A549 (cell line): ENCODE measurements around the gene CREB5. TPM values are rescaled to one million over a fixed set of nuclear protein-coding genes. Genes with fewer than 3 reads are reported as not detected.

ENCODE experiments used
- ATAC-seq, 2 experiments: fragments of 200-7000 bp in 1 of 2; fragments of >200 bp in 1 of 2; cut with Nextera tagmentation in 1 of 2; cut with Tn5 transposase in 1 of 2; 3 replicates each; pipeline versions ENCODE4 v1.8.0 to v1.9.1; 2018 to 2020; ENCODE audit warnings: mild to moderate bottlenecking in 1 of 2, moderate library complexity in 1 of 2
- CTCF ChIA-PET: fragments of 300-600 bp; sonication (Branson Sonifier 250); formaldehyde crosslinking; extraction: SDS; loops from one replicate; lab custom pipeline; 2021; ENCODE audit warnings: antibody characterized with exemption, inconsistent platforms; lab: Yijun Ruan, JAX
- POLR2A ChIA-PET: fragments of 350-600 bp; formaldehyde crosslinking; extraction: SDS; loops from one replicate; lab custom pipeline; 2021; ENCODE audit warnings: antibody characterized with exemption, inconsistent platforms; lab: Yijun Ruan, JAX
- DNase-seq, 2 experiments: peaks; one replicate each; pipeline versions ENCODE4 v3.0.0 to v3.0.0-alpha.2; 2011 to 2016; ENCODE audit warnings: low read depth in 1 of 2, low spot score in 1 of 2
- FAIRE-seq: peaks from 2 replicates; lab custom pipeline; 2011; peaks lifted over from hg19 to GRCh38; lab: Jason Lieb, UNC
- H3K27ac ChIP-seq, 2 experiments: fragments of >200 bp; sonication (Bioruptor Twin); formaldehyde crosslinking; 3 replicates each; pipeline ENCODE4 v1.5.1; 2016 to 2017
- H3K4me1 ChIP-seq: fragments of >200 bp; sonication (Bioruptor Twin); formaldehyde crosslinking; 3 replicates; pipeline ENCODE4 v1.6.1; 2016
- H3K4me2 ChIP-seq: fragments of >200 bp; sonication (Bioruptor Twin); formaldehyde crosslinking; 3 replicates; pipeline ENCODE4 v1.6.1; 2016
- H3K4me3 ChIP-seq: fragments of >200 bp; sonication (Bioruptor Twin); formaldehyde crosslinking; 3 replicates; pipeline ENCODE4 v1.5.1; 2016
- H3K9me3 ChIP-seq: fragments of >200 bp; sonication (Bioruptor Twin); formaldehyde crosslinking; 3 replicates; pipeline ENCODE4 v1.6.1; 2016
- CBX8 ChIP-seq: fragments of 200-600 bp; sonication (generic); IDR thresholded peaks from 2 replicates; pipeline ENCODE4 v1.6.1; 2016
- CEBPB ChIP-seq, 2 experiments: fragments of >200 bp in 1 of 2; sonication (Bioruptor Twin) in 1 of 2; formaldehyde crosslinking in 1 of 2; IDR thresholded peaks; 2 replicates each; pipeline ENCODE4 v1.6.1; 2012 to 2016
- EHMT2 ChIP-seq: fragments of 200-600 bp; sonication (generic); IDR thresholded peaks from 2 replicates; pipeline ENCODE4 v1.6.1; 2016; ENCODE audit warnings: antibody characterized with exemption, low read depth, mild to moderate bottlenecking, moderate library complexity
- ESRRA ChIP-seq: fragments of 150-350 bp; IDR thresholded peaks from 2 replicates; pipeline ENCODE4 v1.6.1; 2014; ENCODE audit warnings: mild to moderate bottlenecking, low read length, borderline replicate concordance
- GATA3 ChIP-seq: IDR thresholded peaks from 2 replicates; pipeline ENCODE4 v1.6.1; 2012; ENCODE audit warnings: borderline replicate concordance
- HDAC2 ChIP-seq: fragments of 200-600 bp; sonication (generic); IDR thresholded peaks from 2 replicates; pipeline ENCODE4 v1.6.1; 2016
- HEYL ChIP-seq: fragments of 250-450 bp; sonication (Bioruptor Pico); IDR thresholded peaks from 2 replicates; pipeline ENCODE4 v1.8.0; 2021; ENCODE audit warnings: mild to moderate bottlenecking, moderate library complexity
- HOXA7 ChIP-seq: fragments of 250-450 bp; sonication (Bioruptor Pico); IDR thresholded peaks from 2 replicates; pipeline ENCODE4 v1.5.0; 2020; ENCODE audit warnings: mild to moderate bottlenecking, moderate library complexity
- JUN ChIP-seq, 2 experiments: fragments of >200 bp; sonication (Bioruptor Twin); formaldehyde crosslinking; IDR thresholded peaks; 2 replicates in 1 of 2; 3 replicates in 1 of 2; pipeline ENCODE4 v1.6.1; 2016 to 2017
- JUNB ChIP-seq: fragments of >200 bp; sonication (Bioruptor Twin); formaldehyde crosslinking; IDR thresholded peaks from 2 replicates; pipeline ENCODE4 v1.6.1; 2016
- MAFK ChIP-seq: fragments of 450-650 bp; IDR thresholded peaks from 2 replicates; pipeline ENCODE4 v1.6.1; 2014; ENCODE audit not compliant: partially characterized antibody
- NR3C1 ChIP-seq: fragments of >200 bp; sonication (Bioruptor Twin); formaldehyde crosslinking; IDR thresholded peaks from 3 replicates; pipeline ENCODE4 v1.6.1; 2017
- PHF8 ChIP-seq: fragments of 200-600 bp; sonication (generic); IDR thresholded peaks from 2 replicates; pipeline ENCODE4 v1.6.1; 2016; ENCODE audit warnings: low read depth, mild to moderate bottlenecking, antibody characterized with exemption, moderate library complexity, borderline replicate concordance
- RCOR1 ChIP-seq: fragments of 150-350 bp; IDR thresholded peaks from 2 replicates; pipeline ENCODE4 v1.6.1; 2014; ENCODE audit warnings: antibody characterized with exemption, low read length, low read depth
- SMC3 ChIP-seq: fragments of >200 bp; sonication (Bioruptor Twin); formaldehyde crosslinking; IDR thresholded peaks from 3 replicates; pipeline ENCODE4 v1.6.1; 2018; ENCODE audit warnings: inconsistent platforms
- SREBF2 ChIP-seq: fragments of 450-650 bp; IDR thresholded peaks from 2 replicates; pipeline ENCODE4 v1.6.1; 2014; ENCODE audit warnings: mild to moderate bottlenecking, moderate library complexity
- TFCP2L1 ChIP-seq: fragments of 250-450 bp; sonication (Bioruptor Pico); IDR thresholded peaks from 2 replicates; pipeline ENCODE4 v1.5.0; 2021; ENCODE audit warnings: mild to moderate bottlenecking
- ZC3H11A ChIP-seq: fragments of 450-650 bp; IDR thresholded peaks from 2 replicates; pipeline ENCODE4 v1.6.1; 2014; ENCODE audit warnings: antibody characterized with exemption, mild to moderate bottlenecking
- ZSCAN20 ChIP-seq: fragments of 250-450 bp; sonication (Bioruptor Pico); IDR thresholded peaks from 2 replicates; pipeline ENCODE4 v1.8.0; 2022; ENCODE audit warnings: mild to moderate bottlenecking, moderate library complexity
- WGBS: methylation state at CpG from one replicate; pipeline ENCODE4 v1.1.6; 2017; ENCODE audit errors: missing lambda C conversion rate; 5-methylcytosine and 5-hydroxymethylcytosine counted together
- polyA plus RNA-seq, 4 experiments: library from polyadenylated mRNA; depleted of rRNA in 3 of 4; stranded (reverse); fragments of >200 nt; fragmentation: RNase III in 1 of 4; extraction: RNeasy Plus Mini Kit Qiagen cat#74134 plus additional on column Dnase treatment in 1 of 4; gene quantifications; 2 replicates in 3 of 4; 3 replicates in 1 of 4; pipeline ENCODE4 v1.2.3, GENCODE V29; 2011 to 2017
- TF ChIP-seq, protein P1 (sequence below): IDR thresholded peaks from 2 replicates; pipeline ENCODE4 v1.6.1; 2012; ENCODE audit warnings: low read depth, borderline replicate concordance
- TF ChIP-seq, protein P2 (sequence below): IDR thresholded peaks from 2 replicates; pipeline ENCODE4 v1.6.1; 2012
- TF ChIP-seq, protein P3 (sequence below): fragments of >200 bp; sonication (Bioruptor Twin); formaldehyde crosslinking; IDR thresholded peaks from 3 replicates; pipeline ENCODE4 v1.6.1; 2016
- TF ChIP-seq, protein P4 (sequence below): fragments of 250-450 bp; sonication (Bioruptor Pico); IDR thresholded peaks from 2 replicates; pipeline ENCODE4 v1.5.0; 2020; ENCODE audit warnings: low read depth, mild to moderate bottlenecking, moderate library complexity
- TF ChIP-seq, protein P5 (sequence below): fragments of >200 bp; sonication (Bioruptor Twin); formaldehyde crosslinking; IDR thresholded peaks from 3 replicates; pipeline ENCODE4 v1.5.1; 2016
- TF ChIP-seq, protein P6 (sequence below): fragments of 250-450 bp; sonication (Bioruptor Pico); IDR thresholded peaks from 2 replicates; pipeline ENCODE4 v1.5.0; 2021; ENCODE audit warnings: mild to moderate bottlenecking, moderate library complexity, borderline replicate concordance

CREB5 gene
- polyA plus RNA-seq, 2 of the 4 experiments (the other 2 are of a cell fraction) = 0.61 to 1.5 TPM

DNA sequence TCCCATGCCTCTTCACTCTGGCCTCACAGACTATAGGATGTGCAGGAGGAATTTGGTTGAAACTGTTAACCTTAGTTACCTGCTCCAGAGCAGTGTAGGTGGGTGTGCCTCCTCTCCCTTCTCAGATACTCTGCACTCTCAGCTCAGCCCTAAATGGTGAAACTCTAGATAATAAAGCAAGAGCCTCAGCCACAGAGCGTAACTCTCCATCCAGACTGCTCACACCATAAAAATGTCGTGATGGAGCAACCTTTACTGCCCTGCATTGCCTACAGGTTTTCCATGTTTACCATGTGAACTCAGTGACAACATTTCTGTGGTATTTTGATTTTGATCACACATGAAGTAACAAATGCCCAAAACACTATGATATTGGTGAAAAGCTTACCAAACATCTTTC is 227.7 kb downstream of the CREB5 start:
- ChIA-PET POLR2A (no interaction called here), CTCF (interaction anchor here (0.6 to 1.8 kb wide), 4 partner anchors 14 to 1035 kb away, joined by 3 to 6 read pairs (median 4); no protein-coding TSS in a partner anchor)
- ATAC-seq (no peak), DNase-seq (no peak), FAIRE-seq (no peak)
- no peak overlapping the region for H3K4me3 ChIP-seq
- TF ChIP-seq RCOR1 (no peak), NR3C1 (no peak), ZC3H11A (no peak), CEBPB (IDR thresholded peaks at IDR 0.05) (no peak), ESRRA (no peak), SMC3 (no peak), JUN (IDR thresholded peaks at IDR 0.05) (no peak), CBX8 (no peak), SREBF2 (no peak), TFCP2L1 (CRISPR knock-in tag) (no peak)
- TF ChIP-seq, protein P1, sequence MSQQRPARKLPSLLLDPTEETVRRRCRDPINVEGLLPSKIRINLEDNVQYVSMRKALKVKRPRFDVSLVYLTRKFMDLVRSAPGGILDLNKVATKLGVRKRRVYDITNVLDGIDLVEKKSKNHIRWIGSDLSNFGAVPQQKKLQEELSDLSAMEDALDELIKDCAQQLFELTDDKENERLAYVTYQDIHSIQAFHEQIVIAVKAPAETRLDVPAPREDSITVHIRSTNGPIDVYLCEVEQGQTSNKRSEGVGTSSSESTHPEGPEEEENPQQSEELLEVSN = no peak
- TF ChIP-seq, protein P2, sequence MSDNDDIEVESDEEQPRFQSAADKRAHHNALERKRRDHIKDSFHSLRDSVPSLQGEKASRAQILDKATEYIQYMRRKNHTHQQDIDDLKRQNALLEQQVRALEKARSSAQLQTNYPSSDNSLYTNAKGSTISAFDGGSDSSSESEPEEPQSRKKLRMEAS = no peak
- 53% methylated on average over 2 of the region's 2 CpGs for WGBS
- H3K4me1 ChIP-seq = no peaks in the 10 kb centered on the region
- no peak overlapping the region for H3K27ac ChIP-seq
- H3K4me2 ChIP-seq = no peak overlapping the region
- H3K9me3 ChIP-seq = no peaks in the 10 kb centered on the region

DNA sequence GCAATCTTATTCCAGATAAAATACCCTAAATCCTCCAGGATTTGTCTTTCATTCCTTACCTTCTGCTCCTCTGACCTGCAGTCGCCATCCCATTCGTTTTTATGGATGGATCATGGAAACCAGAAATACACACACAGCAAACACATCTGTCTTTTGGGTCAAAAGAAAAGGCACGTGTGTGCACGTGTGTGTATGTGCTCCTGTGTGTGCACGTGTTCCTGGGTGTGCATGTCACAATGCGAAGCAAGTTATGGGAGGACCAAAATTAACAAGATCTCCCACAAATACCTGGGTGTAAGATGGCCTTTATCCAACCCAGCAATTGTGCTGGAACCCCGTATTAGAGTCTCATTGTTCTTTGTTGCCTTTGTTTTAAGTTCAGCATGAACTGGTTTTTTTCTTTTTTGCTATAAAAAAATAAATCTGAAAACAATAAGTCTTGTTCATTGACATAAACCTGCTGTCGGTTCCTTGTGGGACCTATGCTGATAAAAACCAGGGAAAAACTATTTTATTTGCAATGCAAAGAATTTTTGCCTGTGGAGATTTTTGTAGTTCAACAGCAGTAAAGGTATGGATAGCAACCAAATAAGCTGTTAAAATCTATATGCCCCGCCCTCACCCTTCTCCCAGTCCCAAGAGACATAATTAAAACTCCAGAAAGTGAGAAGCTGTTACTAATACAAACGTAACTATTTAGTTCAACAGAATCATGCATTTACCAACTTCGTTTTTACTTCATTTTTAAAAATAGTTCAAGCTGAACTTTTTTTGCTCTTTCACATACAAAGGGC is 229.6 kb downstream of the CREB5 start:
- TF ChIP-seq MAFK = no peak
- TF ChIP-seq GATA3 = no peak
- TF ChIP-seq, protein P3, sequence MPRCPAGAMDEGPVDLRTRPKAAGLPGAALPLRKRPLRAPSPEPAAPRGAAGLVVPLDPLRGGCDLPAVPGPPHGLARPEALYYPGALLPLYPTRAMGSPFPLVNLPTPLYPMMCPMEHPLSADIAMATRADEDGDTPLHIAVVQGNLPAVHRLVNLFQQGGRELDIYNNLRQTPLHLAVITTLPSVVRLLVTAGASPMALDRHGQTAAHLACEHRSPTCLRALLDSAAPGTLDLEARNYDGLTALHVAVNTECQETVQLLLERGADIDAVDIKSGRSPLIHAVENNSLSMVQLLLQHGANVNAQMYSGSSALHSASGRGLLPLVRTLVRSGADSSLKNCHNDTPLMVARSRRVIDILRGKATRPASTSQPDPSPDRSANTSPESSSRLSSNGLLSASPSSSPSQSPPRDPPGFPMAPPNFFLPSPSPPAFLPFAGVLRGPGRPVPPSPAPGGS = no peak
- no peak for TF ChIP-seq JUNB
- TF ChIP-seq, protein P4, sequence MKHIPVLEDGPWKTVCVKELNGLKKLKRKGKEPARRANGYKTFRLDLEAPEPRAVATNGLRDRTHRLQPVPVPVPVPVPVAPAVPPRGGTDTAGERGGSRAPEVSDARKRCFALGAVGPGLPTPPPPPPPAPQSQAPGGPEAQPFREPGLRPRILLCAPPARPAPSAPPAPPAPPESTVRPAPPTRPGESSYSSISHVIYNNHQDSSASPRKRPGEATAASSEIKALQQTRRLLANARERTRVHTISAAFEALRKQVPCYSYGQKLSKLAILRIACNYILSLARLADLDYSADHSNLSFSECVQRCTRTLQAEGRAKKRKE (CRISPR knock-in tag) = no peak
- TF ChIP-seq NR3C1 = no peak
- TF ChIP-seq HDAC2 = no peak
- no peak for TF ChIP-seq HEYL (CRISPR knock-in tag)
- TF ChIP-seq PHF8 = no peak
- TF ChIP-seq, protein P5, sequence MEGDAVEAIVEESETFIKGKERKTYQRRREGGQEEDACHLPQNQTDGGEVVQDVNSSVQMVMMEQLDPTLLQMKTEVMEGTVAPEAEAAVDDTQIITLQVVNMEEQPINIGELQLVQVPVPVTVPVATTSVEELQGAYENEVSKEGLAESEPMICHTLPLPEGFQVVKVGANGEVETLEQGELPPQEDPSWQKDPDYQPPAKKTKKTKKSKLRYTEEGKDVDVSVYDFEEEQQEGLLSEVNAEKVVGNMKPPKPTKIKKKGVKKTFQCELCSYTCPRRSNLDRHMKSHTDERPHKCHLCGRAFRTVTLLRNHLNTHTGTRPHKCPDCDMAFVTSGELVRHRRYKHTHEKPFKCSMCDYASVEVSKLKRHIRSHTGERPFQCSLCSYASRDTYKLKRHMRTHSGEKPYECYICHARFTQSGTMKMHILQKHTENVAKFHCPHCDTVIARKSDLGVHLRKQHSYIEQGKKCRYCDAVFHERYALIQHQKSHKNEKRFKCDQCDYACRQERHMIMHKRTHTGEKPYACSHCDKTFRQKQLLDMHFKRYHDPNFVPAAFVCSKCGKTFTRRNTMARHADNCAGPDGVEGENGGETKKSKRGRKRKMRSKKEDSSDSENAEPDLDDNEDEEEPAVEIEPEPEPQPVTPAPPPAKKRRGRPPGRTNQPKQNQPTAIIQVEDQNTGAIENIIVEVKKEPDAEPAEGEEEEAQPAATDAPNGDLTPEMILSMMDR = no peak
- TF ChIP-seq, protein P6, sequence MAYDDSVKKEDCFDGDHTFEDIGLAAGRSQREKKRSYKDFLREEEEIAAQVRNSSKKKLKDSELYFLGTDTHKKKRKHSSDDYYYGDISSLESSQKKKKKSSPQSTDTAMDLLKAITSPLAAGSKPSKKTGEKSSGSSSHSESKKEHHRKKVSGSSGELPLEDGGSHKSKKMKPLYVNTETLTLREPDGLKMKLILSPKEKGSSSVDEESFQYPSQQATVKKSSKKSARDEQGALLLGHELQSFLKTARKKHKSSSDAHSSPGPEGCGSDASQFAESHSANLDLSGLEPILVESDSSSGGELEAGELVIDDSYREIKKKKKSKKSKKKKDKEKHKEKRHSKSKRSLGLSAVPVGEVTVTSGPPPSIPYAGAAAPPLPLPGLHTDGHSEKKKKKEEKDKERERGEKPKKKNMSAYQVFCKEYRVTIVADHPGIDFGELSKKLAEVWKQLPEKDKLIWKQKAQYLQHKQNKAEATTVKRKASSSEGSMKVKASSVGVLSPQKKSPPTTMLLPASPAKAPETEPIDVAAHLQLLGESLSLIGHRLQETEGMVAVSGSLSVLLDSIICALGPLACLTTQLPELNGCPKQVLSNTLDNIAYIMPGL = no peak
- no peak for TF ChIP-seq HOXA7 (CRISPR knock-in tag)
- TF ChIP-seq EHMT2 = no peak
- no peak for TF ChIP-seq ZSCAN20 (CRISPR knock-in tag)
- FAIRE-seq (no peak), ATAC-seq (no peak), DNase-seq (no peak)
- H3K4me1 ChIP-seq = no peaks in the 10 kb centered on the region
- no peaks in the 10 kb centered on the region for H3K9me3 ChIP-seq
- H3K4me3 ChIP-seq = no peak overlapping the region
- H3K4me2 ChIP-seq = no peak overlapping the region
- CTCF ChIA-PET = interaction anchor here (1.0 to 1.3 kb wide), 3 partner anchors 12 to 198 kb away, joined by 3 read pairs; no protein-coding TSS in a partner anchor
- WGBS = 29% methylated on average over 11 of the region's 11 CpGs
- POLR2A ChIA-PET = no interaction called here
- no peak overlapping the region for H3K27ac ChIP-seq
